Activated CD4-positive, alpha-beta T cell treated with anti-CD3 and anti-CD28 coated beads, Interleukin-2, amount 50 U/mL, for 4 hours (primary cell): ENCODE results near the gene GSE1.

ENCODE experiments used
- DNase-seq, 2 experiments: peaks; one replicate each; pipeline ENCODE4 v3.0.0-alpha.2; 2020

The GSE1 gene

DNA sequence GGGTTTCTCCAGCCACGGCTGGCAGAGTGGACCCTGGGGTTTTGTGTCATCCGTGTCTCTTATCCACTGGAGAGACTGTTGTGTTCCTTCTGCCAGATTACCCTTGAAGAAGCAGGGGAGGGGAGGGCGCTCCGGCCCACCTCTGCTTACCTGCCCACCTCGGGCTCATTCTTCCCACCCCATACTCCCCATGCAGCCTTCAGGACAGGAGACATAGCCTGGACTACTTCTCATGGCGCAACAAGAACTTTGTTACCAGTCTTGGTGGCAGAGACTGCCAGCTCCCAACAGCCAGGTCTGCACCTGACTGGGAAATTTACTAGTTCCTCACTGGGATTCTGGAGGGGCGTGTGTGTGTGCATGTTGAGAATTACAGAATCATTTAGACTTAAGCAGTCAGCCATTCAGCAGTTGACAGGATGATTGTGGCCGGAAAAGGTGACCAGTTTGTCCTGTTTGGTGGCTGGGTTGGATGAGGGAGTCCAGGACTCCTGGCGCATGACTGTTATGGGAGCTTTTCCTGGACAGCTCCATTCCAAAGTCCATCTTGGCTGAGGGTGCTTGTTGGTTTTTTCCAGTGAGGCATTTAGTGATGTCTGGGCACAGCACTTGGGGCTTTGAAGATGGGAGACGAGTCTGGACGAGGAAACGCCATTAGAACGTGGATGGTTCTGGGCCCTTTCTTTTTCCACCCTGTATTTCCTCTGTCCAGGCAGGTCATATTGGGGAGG lies 8.7 kb downstream of the GSE1 start:
- DNase-seq = no peak

DNA sequence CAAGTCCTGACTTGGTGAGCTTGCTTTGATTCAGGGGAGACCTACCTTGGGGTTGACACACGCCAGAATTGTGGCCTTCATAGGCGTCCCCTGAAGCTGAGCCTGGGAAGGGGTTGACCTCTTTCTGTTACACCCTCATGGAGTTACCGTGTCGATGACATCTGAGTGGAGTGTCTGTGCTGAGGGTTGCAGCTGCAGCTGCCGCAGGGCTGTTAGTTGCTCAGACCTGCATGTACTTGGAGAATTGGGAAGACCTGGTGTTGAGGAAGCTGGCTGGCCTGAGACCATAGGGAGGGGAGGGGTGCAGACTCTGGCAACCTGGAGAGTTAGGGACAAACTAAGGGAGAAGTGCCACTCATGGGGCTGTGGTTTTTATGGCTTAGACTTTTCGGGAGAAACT lies 9.6 kb downstream of the GSE1 start:
- DNase-seq = no peak

- no peak for DNase-seq
Observed at GRCh38 chr16:85623250-85623649, 10.1 kb downstream of the GSE1 start.

- DNase-seq = no peak
Observed at GRCh38 chr16:85623997-85624601, 11.0 kb downstream of the GSE1 start.

- no peak for DNase-seq
Observed at GRCh38 chr16:85624646-85625045, 11.5 kb downstream of the GSE1 start.

- no peak for DNase-seq
Observed at GRCh38 chr16:85625053-85625452, 11.9 kb downstream of the GSE1 start.

DNA sequence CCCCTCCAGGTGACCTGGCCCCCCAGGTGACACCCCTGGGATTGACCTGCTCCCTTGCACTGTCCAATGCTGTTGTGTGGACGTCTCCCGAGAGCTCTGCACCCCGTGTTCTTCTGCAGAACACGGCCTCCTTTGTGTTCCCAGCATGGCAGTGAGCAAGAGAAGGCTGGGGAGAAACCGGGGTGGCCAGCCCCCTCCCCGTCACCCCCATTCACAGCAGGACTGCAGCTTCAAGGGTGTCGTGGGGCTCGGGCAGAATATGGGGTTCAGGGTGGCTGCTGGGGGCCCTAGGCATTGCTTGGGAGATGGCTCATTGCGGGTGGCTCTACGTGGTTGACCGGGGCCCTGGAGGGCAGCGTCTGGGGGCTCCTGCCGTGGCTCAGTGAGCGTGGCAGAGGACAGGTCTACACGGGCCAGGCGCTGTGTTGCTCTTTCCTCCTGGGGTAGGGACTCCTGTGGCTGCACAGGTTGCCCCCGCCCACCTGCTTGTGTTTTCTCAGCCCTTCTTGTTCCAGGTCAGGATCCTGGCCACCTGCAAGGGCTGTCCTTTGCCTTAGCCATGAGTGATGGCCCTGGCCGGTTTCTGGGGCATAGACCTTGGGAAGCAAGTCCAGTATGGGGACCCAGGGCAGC lies 12.5 kb downstream of the GSE1 start:
- DNase-seq = no peak

DNA sequence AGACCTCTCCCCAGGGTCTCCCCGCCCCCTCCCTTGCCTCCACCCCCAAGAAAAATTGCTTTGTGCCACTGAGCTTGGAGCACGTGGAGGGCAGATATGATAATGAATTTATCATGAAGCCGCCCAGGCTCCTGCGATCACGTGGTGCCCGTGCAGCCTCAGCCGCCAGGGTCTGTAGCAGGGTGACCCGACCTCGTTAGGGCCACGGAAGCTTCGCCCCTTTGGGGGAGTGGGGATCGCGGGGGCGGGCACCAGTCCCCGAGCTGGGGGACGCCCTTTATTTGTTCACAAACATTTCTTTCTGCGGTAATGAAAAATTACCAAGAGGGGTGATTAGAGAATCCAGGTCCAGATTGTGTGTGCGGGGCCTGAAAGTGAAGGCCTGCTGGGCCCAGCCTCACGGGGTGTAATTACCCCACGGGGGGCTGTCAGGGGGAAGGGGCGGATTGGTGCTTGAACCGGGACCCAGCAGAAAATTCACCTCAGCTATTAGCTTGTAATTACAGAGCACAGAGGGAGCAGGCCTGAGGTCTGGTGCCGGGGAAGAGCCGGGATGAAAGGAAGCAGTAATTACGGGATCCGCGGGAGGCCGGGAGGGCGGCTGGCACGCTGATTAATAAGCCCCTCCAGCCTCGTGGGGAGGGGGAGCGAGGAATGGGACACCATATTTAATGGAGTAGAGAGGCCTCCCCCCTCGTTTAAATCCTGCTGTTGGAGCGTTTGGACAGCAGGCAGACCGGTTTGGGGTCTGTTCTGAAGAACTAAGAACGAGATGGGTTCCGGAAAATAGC lies 13.3 kb downstream of the GSE1 start:
- DNase-seq = no peak

DNA sequence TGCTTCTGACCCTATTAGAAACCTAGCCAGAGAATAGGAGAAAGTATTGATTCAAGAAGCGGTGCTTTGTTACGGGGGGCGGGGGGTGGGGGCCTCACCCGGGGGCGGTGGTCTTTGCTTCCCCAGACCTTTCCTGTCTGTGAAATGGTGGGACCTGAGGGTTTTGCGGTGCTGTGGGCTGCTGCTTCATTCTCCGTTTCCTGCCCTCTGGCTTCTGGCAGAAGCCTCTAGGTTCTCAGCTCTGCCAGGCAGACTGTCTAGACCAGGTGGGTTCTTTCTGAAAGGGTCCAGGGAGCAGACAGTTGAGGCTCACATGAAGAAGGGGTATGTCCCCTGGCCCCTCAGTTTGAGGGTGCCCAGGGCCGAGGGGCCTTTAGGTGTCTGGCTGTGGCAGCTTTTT lies 14.0 kb downstream of the GSE1 start:
- DNase-seq = no peak

DNA sequence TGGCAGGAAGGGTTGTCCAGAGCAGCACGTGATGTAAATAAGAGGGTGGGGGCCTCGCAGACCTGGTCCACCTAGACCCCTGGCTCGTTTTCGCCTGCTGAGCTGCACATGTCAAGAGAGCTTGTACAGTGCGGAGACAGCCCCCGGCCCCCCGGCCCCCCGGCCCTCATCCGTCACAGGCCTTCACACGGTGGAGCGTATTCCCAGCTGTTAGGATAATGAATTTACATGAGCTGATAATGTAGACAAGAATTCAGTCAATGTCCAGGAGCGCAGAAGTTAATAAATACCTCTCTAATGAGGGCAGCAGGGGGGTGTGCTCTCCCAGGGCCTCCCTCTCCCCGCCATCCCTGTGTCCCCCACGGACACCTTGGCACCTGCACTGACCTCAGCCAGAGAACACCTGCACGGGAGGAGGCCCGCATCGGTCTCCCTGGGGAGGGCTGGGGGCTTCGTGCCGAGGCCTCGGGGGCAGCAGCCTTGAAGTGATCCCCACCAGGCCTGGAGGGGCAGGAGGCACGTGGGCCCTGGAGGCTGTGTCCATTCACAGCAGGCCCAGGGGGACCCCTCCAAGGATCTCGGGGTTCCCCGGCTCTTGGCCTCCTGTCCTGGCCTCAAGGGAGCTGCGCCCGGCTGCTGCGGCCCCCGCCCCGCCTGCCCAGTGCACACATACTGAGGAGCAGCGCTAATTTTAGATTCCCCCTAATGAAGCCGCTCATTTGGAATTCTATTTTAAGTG lies 14.6 kb downstream of the GSE1 start:
- no peak for DNase-seq

GRCh38 chr16:85628265-85628556 lies 15.1 kb downstream of the GSE1 start:
- no peak for DNase-seq

GRCh38 chr16:85628645-85629044 lies 15.5 kb downstream of the GSE1 start:
- no peak for DNase-seq

DNA sequence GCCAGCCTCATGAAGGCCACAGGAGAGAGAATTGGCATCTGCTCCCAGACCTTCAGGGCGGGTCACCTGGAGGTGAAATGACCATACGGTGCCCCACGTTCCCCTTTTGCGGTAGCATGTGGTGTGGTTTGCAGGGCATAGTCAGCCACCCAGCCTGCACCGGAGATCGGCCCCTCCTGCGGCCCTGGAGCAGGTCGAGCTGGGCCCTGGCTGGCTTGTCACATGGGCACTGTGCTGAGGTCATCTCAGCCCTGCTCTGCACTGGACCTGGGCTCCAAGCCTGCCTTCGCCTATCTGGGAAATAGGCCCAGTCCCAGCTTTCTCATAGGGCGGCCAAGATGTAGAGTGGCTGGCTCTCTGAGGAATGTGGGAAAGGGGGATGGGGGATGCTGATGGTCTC lies 16.2 kb downstream of the GSE1 start:
- DNase-seq = no peak

GRCh38 chr16:85629853-85630252 lies 16.7 kb downstream of the GSE1 start:
- no peak for DNase-seq

DNA sequence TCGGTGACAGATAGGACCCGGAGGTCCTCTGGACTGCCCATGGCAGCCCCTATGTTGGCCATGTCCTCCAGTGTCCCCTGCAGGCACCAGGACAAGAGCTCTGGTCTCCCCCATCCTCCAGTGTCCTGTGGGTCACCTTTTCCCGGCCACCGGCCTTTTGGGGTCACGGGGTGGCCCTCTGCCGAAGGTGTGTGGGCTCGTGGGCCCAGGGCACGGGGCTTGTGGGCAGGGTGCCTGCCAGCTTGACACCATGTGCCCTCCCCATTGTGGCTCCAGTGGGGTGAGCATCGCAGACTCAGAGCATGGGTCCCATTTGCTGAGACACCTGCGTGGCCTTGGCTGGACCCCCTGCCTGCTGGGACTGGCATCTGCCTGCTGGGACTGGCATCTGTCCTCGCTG lies 18.1 kb downstream of the GSE1 start:
- DNase-seq = no peak

DNA sequence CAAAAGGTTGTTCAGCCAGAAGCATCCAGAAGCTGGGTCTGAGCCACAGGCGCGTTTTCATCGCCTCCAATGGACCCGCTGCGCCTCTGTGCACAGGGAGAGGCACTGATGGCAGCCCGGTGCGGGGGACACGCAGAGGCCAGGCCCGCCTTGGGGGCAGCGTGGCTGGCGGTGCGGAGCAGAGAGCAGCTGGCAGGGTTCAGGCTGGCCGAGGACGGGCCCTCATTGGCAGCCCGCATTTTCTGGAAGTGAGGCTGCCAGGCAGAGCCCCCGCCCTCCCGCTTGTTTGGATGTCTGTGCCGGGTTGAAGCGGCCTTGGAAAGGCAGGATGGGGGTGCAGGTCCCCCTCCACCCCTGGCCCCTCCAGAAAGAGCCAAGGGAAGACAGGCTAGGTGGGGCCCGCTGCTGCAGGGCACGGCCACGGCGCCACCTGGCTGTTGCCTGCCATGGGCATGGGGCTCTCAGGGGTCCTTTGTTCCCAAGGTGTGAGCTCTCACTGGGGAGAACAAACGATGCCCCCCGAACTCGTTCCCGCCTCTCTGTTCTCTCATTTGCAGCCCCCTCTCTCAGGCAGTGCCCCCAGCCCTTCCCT lies 18.8 kb downstream of the GSE1 start:
- no peak for DNase-seq

DNA sequence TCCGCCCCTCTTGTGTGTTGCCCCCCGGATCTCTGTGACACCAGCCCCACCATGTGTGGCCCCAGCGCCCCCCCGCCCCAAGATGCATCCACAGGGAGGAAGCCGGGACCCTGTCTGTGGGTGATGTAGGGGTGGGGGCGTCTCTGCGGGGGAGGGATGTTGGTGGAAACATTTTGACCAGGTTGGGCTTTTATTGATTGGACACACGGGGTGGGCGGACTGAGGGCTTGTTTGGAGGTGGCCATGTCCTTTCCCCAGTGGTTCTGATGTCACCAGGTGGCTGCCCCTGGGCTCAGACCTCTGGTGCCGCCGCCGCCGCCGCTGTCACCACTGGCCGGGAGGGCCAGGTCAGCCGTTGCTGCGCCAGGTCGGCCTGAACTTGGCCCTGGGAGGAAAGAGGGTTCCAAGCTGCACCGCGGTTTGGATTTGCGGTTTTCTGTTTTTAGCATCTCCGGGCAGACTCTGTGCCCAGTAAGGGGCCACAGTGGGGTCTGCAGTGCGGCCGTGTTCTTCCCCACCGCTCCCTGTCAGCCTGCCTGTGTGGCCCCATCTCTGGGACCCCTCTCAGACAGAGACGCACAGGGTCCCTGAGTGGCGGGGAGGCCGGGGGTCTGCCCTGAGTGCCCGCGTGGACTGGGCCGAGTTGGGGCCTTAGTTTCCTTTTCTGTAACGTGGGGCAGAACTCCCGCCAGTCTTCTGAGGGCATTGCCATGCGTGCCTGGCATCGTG lies 19.8 kb downstream of the GSE1 start:
- DNase-seq = no peak

DNA sequence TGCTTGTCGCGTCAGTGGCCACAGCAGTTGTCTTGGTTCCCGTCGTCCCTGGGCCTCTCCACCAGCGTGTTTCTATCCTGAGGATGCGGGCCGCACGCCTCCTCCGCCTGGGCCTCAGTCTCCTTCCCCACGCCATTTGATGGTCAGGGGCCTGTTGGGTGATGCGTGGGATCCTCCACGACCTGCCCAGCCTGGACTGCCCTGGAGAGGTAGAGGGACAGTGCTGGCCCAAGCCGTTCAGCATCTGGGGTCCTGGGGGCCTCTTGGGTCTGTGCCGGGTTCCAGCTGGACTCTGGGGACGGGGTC lies 20.3 kb downstream of the GSE1 start:
- DNase-seq = no peak

DNA sequence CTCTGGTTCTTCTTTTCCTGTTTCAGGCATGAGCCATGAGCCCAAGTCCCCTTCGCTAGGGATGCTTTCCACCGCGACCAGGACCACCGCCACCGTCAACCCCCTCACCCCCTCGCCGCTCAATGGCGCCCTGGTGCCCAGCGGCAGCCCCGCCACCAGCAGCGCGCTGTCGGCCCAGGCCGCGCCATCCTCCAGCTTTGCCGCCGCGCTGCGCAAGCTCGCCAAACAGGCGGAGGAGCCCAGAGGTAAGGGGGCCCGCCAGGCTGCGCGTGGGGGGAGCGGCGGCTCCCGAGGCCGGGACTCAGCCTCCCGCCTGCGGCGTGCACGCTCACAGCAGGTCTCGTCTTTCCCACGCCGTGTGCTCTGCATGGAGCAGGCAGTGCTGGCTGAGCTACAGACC lies 20.8 kb downstream of the GSE1 start:
- no peak for DNase-seq

- no peak for DNase-seq
Observed at GRCh38 chr16:85634747-85635544, 21.8 kb downstream of the GSE1 start.

GRCh38 chr16:85635545-85636140 lies 22.5 kb downstream of the GSE1 start:
- DNase-seq = no peak
